Gastrocnemius medialis (tissue), 4 donors: Measurements from ENCODE around the gene APC.

Source experiments
- POLR2A ChIP-seq, 2 donors: fragments of 450-650 bp; IDR thresholded peaks; one replicate each; pipeline ENCODE4 v1.6.1; 2017; ENCODE audit warnings: antibody characterized with exemption in 2 of 2, mild to moderate bottlenecking in 2 of 2, moderate library complexity in 2 of 2
- TF ChIP-seq, protein P1 (sequence below), 5 experiments: fragments of 450-650 bp in 3 of 5; fragments of 200-600 bp in 2 of 5; sonication (generic) in 2 of 5; IDR thresholded peaks in 4 of 5; conservative IDR thresholded peaks in 1 of 5; 1 replicate in 4 of 5; 2 replicates in 1 of 5; pipeline ENCODE4 v1.5.1; 2016 to 2019; ENCODE audit warnings: antibody characterized with exemption in 5 of 5, mild to moderate bottlenecking in 3 of 5, moderate library complexity in 3 of 5

DNA sequence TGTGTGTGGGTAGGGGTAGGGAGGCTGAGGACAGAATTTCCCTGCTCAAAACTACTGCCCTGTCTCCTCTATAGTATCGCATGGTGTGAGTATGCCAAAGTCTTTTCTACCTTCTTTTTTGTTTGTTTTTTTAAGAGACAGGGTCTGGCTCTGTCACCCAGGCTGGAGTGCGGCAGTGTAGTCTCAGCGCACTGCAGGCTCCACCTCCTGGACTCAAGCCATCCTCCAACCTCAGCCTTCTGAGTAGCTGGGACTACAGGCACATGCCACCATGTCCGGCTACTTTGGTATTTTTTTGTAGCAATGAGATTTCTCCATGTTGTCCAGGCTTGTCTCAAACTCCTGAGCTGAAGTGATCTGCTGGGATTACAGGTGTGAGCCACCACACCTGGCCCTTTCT lies 125.9 kb downstream of the APC start:
- TF ChIP-seq, protein P1, sequence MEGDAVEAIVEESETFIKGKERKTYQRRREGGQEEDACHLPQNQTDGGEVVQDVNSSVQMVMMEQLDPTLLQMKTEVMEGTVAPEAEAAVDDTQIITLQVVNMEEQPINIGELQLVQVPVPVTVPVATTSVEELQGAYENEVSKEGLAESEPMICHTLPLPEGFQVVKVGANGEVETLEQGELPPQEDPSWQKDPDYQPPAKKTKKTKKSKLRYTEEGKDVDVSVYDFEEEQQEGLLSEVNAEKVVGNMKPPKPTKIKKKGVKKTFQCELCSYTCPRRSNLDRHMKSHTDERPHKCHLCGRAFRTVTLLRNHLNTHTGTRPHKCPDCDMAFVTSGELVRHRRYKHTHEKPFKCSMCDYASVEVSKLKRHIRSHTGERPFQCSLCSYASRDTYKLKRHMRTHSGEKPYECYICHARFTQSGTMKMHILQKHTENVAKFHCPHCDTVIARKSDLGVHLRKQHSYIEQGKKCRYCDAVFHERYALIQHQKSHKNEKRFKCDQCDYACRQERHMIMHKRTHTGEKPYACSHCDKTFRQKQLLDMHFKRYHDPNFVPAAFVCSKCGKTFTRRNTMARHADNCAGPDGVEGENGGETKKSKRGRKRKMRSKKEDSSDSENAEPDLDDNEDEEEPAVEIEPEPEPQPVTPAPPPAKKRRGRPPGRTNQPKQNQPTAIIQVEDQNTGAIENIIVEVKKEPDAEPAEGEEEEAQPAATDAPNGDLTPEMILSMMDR (IDR thresholded peaks at IDR 0.05 in 4 of 5, conservative IDR thresholded peaks at IDR 0.05 in 1 of 5): no peak
- TF ChIP-seq POLR2A (IDR thresholded peaks at IDR 0.05): no peak
